ENCODE measurements around the gene GRM8. TPM values are rescaled to one million over a fixed set of nuclear protein-coding genes. Genes with fewer than 3 reads are reported as not detected.

GRM8 gene
- total and polyA plus RNA-seq, 10 of the 15 experiments (the other 5 are each of a cell fraction or from before 2014, with no cell fraction given), result 0.33 to 7.1 (median 0.45) TPM; not detected in 2

GRCh38 chr7:126803060-126803665 is 449.6 kb downstream of the GRM8 start (continued):
- TF ChIP-seq CUX1 (IDR thresholded peaks at IDR 0.05; ENCODE audit: insufficient replicate concordance, low read depth, low read length) (no peak), WRNIP1 (IDR thresholded peaks at IDR 0.05; ENCODE audit: borderline replicate concordance, low read depth, low read length) (no peak), TAF1 (IDR thresholded peaks at IDR 0.05; ENCODE audit: borderline replicate concordance, low read depth, low read length) (no peak), TCF7 (IDR thresholded peaks at IDR 0.05; ENCODE audit: borderline replicate concordance) (no peak), SKIL (IDR thresholded peaks at IDR 0.05; ENCODE audit: low read depth, poor library complexity, severe bottlenecking) (no peak), RUNX3 (IDR thresholded peaks at IDR 0.05; ENCODE audit: low read length) (0 out of 2 replicates have a peak, but pooled peaks have one; percentile 27), SUZ12 (IDR thresholded peaks at IDR 0.05; ENCODE audit: unreplicated experiment) (no peak), SMAD1 (IDR thresholded peaks at IDR 0.05; ENCODE audit: low read depth, partially characterized antibody) (no peak)

Measured in GM12878 (cell line).